T-helper 22 cell (primary cell): ENCODE data around the gene CCDC12.

Experiments
- DNase-seq: peaks from one replicate; pipeline ENCODE4 v3.0.0-alpha.2; 2020; ENCODE audit warnings: low read depth

The CCDC12 gene

GRCh38 chr3:46874430-46874829 lies 102.1 kb downstream of the CCDC12 start:
- DNase-seq = no peak

- no peak for DNase-seq
Observed at GRCh38 chr3:46873521-46873920, 103.0 kb downstream of the CCDC12 start.
